Mesenchymal stem cell (in vitro differentiated cells and primary cell): Measurements from ENCODE around the gene MRPL28.
A peak's percentile ranks its signal among the peaks of the same experiment; 100 is the strongest.

Source experiments
- DNase-seq: peaks from one replicate; pipeline ENCODE4 v3.0.0-alpha.2; 2013
- H2AFZ ChIP-seq: one replicate; pipeline ENCODE4 v1.6.1; 2013; ENCODE audit warnings: low read depth, mild to moderate bottlenecking, control low read depth, inconsistent platforms, low read length, moderate library complexity
- H2AK5ac ChIP-seq: 2 replicates; pipeline ENCODE4 v1.6.1; 2013; ENCODE audit warnings: low read length, moderate library complexity, mild to moderate bottlenecking, inconsistent platforms; ENCODE audit not compliant: severe bottlenecking
- H2BK120ac ChIP-seq: one replicate; pipeline ENCODE4 v1.6.1; 2013; ENCODE audit warnings: low read depth, mild to moderate bottlenecking, inconsistent platforms, low read length, moderate library complexity
- H2BK12ac ChIP-seq, 2 experiments: one replicate each; pipeline ENCODE4 v1.6.1; 2013; ENCODE audit warnings: inconsistent platforms in 2 of 2, low read length in 2 of 2, mild to moderate bottlenecking in 2 of 2, moderate library complexity in 2 of 2, control low read depth in 1 of 2
- H2BK15ac ChIP-seq: one replicate; pipeline ENCODE4 v1.6.1; 2013; ENCODE audit warnings: mild to moderate bottlenecking, low read depth, inconsistent platforms; ENCODE audit not compliant: poor library complexity, severe bottlenecking
- H2BK5ac ChIP-seq: 2 replicates; pipeline ENCODE4 v1.6.1; 2013; ENCODE audit warnings: low read depth, mild to moderate bottlenecking, low read length, control low read depth, inconsistent platforms; ENCODE audit not compliant: poor library complexity, severe bottlenecking
- H3K14ac ChIP-seq, 2 experiments: one replicate each; pipeline ENCODE4 v1.6.1; 2013; ENCODE audit warnings: inconsistent platforms in 2 of 2, low read length in 2 of 2, control low read depth in 1 of 2, mild to moderate bottlenecking in 1 of 2, moderate library complexity in 1 of 2
- H3K18ac ChIP-seq, 2 experiments: one replicate each; pipeline ENCODE4 v1.6.1; 2013; ENCODE audit warnings: inconsistent platforms in 2 of 2, low read length in 2 of 2, control low read depth in 1 of 2, low read depth in 1 of 2, mild to moderate bottlenecking in 1 of 2
- H3K23ac ChIP-seq, 2 experiments: one replicate each; pipeline ENCODE4 v1.6.1; 2013; ENCODE audit warnings: inconsistent platforms in 2 of 2, low read length in 2 of 2, mild to moderate bottlenecking in 2 of 2, moderate library complexity in 2 of 2, control low read depth in 1 of 2
- H3K27ac ChIP-seq: 2 replicates; pipeline ENCODE4 v1.5.1; 2013; ENCODE audit warnings: mild to moderate bottlenecking, moderate library complexity, low read length, control low read depth, inconsistent platforms; ENCODE audit not compliant: poor library complexity, severe bottlenecking
- H3K27me3 ChIP-seq, 2 experiments: 2 replicates each; pipeline versions ENCODE4 v1.6.1 to v1.7.0; 2013; ENCODE audit warnings: low read length in 2 of 2, mild to moderate bottlenecking in 2 of 2, moderate library complexity in 2 of 2, control low read depth in 1 of 2, inconsistent platforms in 1 of 2; ENCODE audit not compliant: control insufficient read depth in 1 of 2, insufficient read depth in 1 of 2
- H3K36me3 ChIP-seq, 2 experiments: 2 replicates each; pipeline versions ENCODE4 v1.6.1 to v1.7.0; 2013; ENCODE audit warnings: low read length in 2 of 2, control low read depth in 1 of 2, inconsistent platforms in 1 of 2, low read depth in 1 of 2, mild to moderate bottlenecking in 1 of 2; ENCODE audit not compliant: insufficient read depth in 2 of 2, control insufficient read depth in 1 of 2
- H3K4ac ChIP-seq, 2 experiments: one replicate each; pipeline ENCODE4 v1.6.1; 2013; ENCODE audit warnings: inconsistent platforms in 2 of 2, low read length in 2 of 2, mild to moderate bottlenecking in 2 of 2, moderate library complexity in 2 of 2, control low read depth in 1 of 2, low read depth in 1 of 2
- H3K4me1 ChIP-seq: 2 replicates; pipeline ENCODE4 v1.6.1; 2013; ENCODE audit warnings: low read depth, low read length, control low read depth; ENCODE audit not compliant: control insufficient read depth, insufficient read depth
- H3K4me2 ChIP-seq: 2 replicates; pipeline ENCODE4 v1.6.1; 2013; ENCODE audit warnings: low read length, mild to moderate bottlenecking, inconsistent platforms; ENCODE audit not compliant: poor library complexity, severe bottlenecking
- H3K4me3 ChIP-seq, 2 experiments: 2 replicates each; pipeline versions ENCODE4 v1.5.1 to v1.7.0; 2013; ENCODE audit warnings: low read length in 2 of 2, mild to moderate bottlenecking in 2 of 2, control low read depth in 1 of 2, low read depth in 1 of 2; ENCODE audit not compliant: insufficient read depth in 1 of 2
- H3K79me1 ChIP-seq: replicated peaks from 2 replicates; pipeline ENCODE4 v1.6.1; 2013; ENCODE audit warnings: mild to moderate bottlenecking, control low read depth, low read length, inconsistent platforms; ENCODE audit not compliant: poor library complexity, severe bottlenecking
- H3K9ac ChIP-seq: 2 replicates; pipeline ENCODE4 v1.7.0; 2013; ENCODE audit warnings: mild to moderate bottlenecking, low read length, moderate library complexity
- H3K9me3 ChIP-seq: 2 replicates; pipeline ENCODE4 v1.7.0; 2013; ENCODE audit warnings: mild to moderate bottlenecking, low read length; ENCODE audit not compliant: control insufficient read depth
- H4K8ac ChIP-seq: one replicate; pipeline ENCODE4 v1.6.1; 2013; ENCODE audit warnings: inconsistent platforms, mild to moderate bottlenecking, low read length, moderate library complexity
- H4K91ac ChIP-seq: one replicate; pipeline ENCODE4 v1.6.1; 2013; ENCODE audit warnings: mild to moderate bottlenecking, low read length, inconsistent platforms
- WGBS: methylation state at CpG from one replicate; pipeline ENCODE4 v1.1.7; 2013; ENCODE audit warnings: mixed read lengths; 5-methylcytosine and 5-hydroxymethylcytosine counted together

MRPL28 gene

DNA sequence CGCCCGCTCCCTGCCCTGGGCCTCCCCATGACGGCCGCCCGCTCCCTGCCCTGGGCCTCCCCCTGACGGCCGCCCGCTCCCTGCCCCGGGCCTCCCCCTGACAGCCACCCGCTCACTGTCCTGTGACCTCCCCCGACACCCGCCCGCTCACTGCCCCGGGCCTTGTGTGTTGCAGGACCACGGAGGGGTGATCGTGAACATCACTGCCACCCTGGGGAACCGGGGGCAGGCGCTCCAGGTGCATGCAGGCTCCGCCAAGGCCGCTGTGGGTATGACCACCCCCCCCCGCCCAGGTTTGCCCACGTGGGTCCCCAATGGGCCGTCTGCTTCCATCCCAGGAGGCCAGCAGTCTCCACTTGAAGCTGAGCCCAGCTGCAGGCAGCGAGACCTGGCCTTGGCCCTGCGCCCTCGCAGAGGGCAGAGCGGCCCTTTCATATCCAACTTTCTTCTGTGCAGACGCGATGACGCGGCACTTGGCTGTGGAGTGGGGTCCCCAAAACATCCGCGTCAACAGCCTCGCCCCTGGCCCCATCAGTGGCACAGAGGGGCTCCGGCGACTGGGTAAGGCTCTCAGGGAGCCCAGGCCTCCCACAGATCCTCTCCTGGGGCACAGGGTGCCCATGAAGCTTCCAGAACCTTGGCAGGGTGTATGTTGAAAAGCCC, 40.3 kb upstream of the MRPL28 start:
- Histone ChIP-seq H3K27ac (no peak overlapping the region), H2AK5ac (no peak overlapping the region), H3K9ac (no peak overlapping the region), H2BK5ac (no peak overlapping the region), H3K36me3 (peaks cover 24 to 38% of the 10 kb centered on the region in 2 experiments), H3K14ac (no peak overlapping the region), H3K9me3 (no peaks in the 10 kb centered on the region), H3K23ac (no peak overlapping the region), H4K8ac (no peak overlapping the region), H2BK15ac (no peak overlapping the region), H3K18ac (no peak overlapping the region), H2AFZ (no peak overlapping the region), H3K4me2 (no peak overlapping the region), H4K91ac (no peak overlapping the region), H3K27me3 (no peaks in the 10 kb centered on the region), H2BK12ac (no peak overlapping the region), H2BK120ac (no peak overlapping the region), H3K4me3 (no peak overlapping the region), H3K79me1 (no peaks in the 10 kb centered on the region), H3K4ac (no peak overlapping the region), H3K4me1 (peaks cover 8% of the 10 kb centered on the region)
- WGBS: 94% methylated on average over 36 of the region's 36 CpGs
- DNase-seq: no peak

DNA sequence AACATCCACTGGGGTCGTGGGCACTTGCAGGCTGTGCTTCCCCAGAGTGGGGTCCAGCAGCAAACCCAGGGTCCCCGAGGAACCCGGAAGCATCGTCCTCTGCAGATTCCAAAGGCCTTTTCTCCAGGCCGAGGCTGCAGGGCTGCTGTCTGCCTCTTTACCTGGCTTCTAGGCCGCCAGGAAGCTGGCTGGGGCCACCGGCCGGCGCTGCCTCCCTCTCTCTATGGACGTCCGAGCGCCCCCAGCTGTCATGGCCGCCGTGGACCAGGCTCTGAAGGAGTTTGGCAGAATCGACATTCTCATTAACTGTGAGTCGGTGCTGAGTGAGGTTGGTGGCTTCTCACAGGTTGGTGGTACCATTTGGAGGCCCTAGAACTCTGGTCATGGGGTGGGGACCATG, 36.9 kb upstream of the MRPL28 start:
- 90% methylated on average over 16 of the region's 16 CpGs for WGBS
- Histone ChIP-seq H3K4me3 (no peak overlapping the region), H3K27ac (no peak overlapping the region), H2BK120ac (no peak overlapping the region), H3K18ac (no peak overlapping the region), H3K27me3 (no peaks in the 10 kb centered on the region), H3K4ac (no peak overlapping the region), H2BK15ac (no peak overlapping the region), H2BK5ac (no peak overlapping the region), H2AK5ac (no peak overlapping the region), H3K79me1 (peaks cover 3% of the 10 kb centered on the region), H3K36me3 (peaks cover 24 to 38% of the 10 kb centered on the region in 2 experiments), H3K4me1 (peaks cover 5% of the 10 kb centered on the region), H4K91ac (no peak overlapping the region), H3K9ac (no peak overlapping the region), H2AFZ (no peak overlapping the region), H4K8ac (no peak overlapping the region), H3K4me2 (no peak overlapping the region), H3K9me3 (no peaks in the 10 kb centered on the region), H3K14ac (no peak overlapping the region), H2BK12ac (no peak overlapping the region), H3K23ac (no peak overlapping the region)
- no peak for DNase-seq

DNA sequence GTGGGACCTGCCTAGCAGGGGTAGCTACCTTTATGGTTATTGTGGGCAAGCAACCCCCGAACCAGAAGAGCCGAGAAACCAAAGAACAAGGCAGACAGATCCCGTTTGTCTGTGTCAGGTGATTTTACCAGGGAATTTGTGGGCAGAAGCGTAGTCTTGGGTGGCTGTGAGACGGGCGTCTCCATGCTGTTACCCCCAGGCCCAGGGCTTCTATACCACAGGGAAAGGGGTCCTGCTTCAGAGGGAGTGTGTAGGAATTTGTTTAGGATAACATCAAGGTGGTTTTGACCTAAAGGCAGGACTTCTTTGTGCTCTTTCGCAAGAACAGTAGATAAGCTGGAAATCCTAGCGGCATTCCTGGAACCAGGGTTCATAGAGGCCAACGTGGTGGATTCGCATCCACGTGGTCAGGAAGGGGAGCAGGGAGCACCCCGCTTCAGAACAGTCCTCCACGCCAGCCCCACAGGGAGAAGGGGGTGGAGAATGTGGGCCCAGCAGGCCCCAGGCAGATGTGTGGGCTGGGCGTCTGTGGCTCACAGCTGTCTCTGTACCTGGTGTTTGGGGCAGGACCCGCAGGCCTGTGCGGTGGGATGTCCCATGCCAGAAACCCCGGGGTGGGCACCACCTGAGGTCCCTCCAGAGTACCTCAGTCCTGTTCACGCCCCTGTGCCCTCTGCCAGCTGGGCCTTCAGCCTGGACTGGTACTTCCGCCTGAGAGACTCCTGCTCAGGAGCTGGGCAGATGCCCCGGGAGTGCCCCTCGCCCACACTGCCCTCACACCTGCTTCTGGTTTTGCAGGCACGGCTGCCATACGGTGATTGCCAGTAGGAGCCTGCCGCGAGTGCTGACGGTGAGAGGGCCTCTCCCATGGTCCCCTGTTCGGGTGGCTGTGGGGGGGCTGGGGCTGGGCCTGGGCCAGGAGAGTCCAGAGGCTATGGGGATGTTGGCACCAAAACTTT, 35.5 kb upstream of the MRPL28 start:
- H3K4me1 ChIP-seq: peaks cover 6% of the 10 kb centered on the region
- H3K18ac ChIP-seq: no peak overlapping the region
- H3K4me2 ChIP-seq: no peak overlapping the region
- no peak overlapping the region for H3K14ac ChIP-seq
- H3K9me3 ChIP-seq: no peaks in the 10 kb centered on the region
- no peak overlapping the region for H3K9ac ChIP-seq
- peaks cover 10 to 26% of the 10 kb centered on the region in 2 experiments for H3K36me3 ChIP-seq
- peak overlapping the region; percentile 45 for H4K8ac ChIP-seq
- H4K91ac ChIP-seq: no peak overlapping the region
- no peak overlapping the region for H2AK5ac ChIP-seq
- H3K27ac ChIP-seq: no peak overlapping the region
- H3K79me1 ChIP-seq: peaks cover 5% of the 10 kb centered on the region
- no peaks in the 10 kb centered on the region for H3K27me3 ChIP-seq
- no peak overlapping the region for H2BK15ac ChIP-seq
- H3K23ac ChIP-seq: no peak overlapping the region
- no peak overlapping the region for H2AFZ ChIP-seq
- no peak overlapping the region for H2BK120ac ChIP-seq
- H2BK12ac ChIP-seq: no peak overlapping the region
- 86% methylated on average over 27 of the region's 27 CpGs for WGBS
- DNase-seq: no peak
- H3K4me3 ChIP-seq: no peak overlapping the region
- H3K4ac ChIP-seq: no peak overlapping the region
- H2BK5ac ChIP-seq: no peak overlapping the region

DNA sequence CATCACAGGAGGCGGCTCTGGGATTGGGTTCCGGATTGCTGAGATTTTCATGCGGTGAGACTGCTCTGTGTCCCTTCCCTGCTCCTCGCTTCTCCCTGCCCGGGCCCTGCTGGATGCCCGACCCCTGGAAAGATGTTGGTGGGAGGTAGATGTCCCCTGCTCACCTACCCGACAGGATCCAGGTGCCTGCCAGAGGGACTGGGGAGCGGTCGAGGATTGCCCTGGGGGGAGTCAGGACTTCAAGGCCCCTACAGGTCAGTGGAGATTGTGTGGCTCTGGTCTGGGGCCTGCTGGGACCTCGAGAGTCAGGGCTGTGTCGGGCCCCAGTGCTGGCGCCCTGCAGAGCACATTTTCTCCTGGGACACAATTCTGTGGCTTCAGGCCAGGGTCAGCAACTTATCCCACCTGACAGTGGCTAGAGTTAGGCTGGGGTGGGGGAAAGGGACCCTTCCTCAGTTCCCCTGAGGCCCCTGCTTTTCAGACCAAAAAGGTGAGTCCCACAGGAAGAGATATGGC, 34.7 kb upstream of the MRPL28 start:
- Histone ChIP-seq H2AK5ac (no peak overlapping the region), H3K27me3 (no peaks in the 10 kb centered on the region), H4K8ac (no peak overlapping the region), H3K4ac (no peak overlapping the region), H3K18ac (no peak overlapping the region), H3K36me3 (peaks cover 12 to 28% of the 10 kb centered on the region in 2 experiments), H2BK5ac (no peak overlapping the region), H4K91ac (no peak overlapping the region), H3K27ac (no peak overlapping the region), H3K4me3 (no peak overlapping the region), H2AFZ (no peak overlapping the region), H3K4me2 (no peak overlapping the region), H3K4me1 (peaks cover 11% of the 10 kb centered on the region), H3K9me3 (no peaks in the 10 kb centered on the region), H3K23ac (no peak overlapping the region), H3K79me1 (peaks cover 8% of the 10 kb centered on the region), H2BK120ac (no peak overlapping the region), H3K9ac (no peak overlapping the region), H2BK12ac (no peak overlapping the region), H3K14ac (no peak overlapping the region), H2BK15ac (no peak overlapping the region)
- 96% methylated on average over 12 of the region's 12 CpGs for WGBS
- no peak for DNase-seq
